Stimulated activated CD4-positive, alpha-beta T cell treated with anti-CD3 and anti-CD28 coated beads, Interleukin-1b, Interleukin-23, amount 100 ng/mL, for 24 hours (primary cell): Measurements from ENCODE around the gene COL5A1.

Experiments
- DNase-seq, 4 experiments: peaks; one replicate each; pipeline ENCODE4 v3.0.0-alpha.2; 2020; ENCODE audit warnings: low read depth in 4 of 4, low spot score in 1 of 4

The COL5A1 gene

DNA sequence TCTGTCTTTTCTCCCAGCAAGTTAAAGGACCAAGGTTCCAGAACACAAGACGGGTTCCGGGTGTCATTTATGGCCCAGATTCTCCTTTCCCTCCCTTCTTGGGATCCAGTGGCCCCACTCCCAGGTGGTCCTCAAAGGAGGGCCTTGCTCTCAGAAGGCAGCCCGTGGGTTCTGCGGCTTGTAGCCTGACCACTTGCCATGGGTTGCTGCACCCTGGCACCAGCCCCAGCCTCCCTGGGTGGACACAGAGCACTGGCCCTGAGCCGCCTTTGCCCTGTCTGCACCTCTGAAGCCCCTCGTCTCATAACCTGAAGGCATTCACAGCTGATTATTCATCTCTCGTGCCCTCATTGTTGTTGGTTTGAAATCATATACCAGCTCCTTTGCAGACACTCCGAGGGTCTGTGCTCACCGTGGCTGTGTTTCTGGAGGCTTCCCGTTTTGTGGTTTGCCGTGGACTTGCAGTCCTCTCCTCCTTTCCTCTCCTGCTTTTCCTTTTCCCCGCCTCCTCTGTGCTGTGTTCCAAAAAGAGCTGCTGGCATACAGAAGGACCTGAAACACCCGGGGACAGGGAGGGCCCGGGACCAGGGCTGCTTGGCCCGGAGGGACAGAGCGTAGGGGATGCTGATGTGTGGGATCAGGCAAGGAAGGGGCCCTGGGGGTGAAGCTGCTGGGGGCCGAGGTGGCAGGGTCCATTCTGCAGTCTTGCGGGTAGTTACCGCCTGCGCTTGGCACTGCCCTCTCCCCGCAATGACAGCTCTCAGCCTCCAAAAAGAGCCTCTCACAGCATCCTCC is 189.5 kb downstream of the COL5A1 start:
- no peak for DNase-seq

GRCh38 chr9:134832471-134832870 is 190.9 kb downstream of the COL5A1 start:
- no peak for DNase-seq

GRCh38 chr9:134833294-134833880 is 191.8 kb downstream of the COL5A1 start:
- no peak for DNase-seq

DNA sequence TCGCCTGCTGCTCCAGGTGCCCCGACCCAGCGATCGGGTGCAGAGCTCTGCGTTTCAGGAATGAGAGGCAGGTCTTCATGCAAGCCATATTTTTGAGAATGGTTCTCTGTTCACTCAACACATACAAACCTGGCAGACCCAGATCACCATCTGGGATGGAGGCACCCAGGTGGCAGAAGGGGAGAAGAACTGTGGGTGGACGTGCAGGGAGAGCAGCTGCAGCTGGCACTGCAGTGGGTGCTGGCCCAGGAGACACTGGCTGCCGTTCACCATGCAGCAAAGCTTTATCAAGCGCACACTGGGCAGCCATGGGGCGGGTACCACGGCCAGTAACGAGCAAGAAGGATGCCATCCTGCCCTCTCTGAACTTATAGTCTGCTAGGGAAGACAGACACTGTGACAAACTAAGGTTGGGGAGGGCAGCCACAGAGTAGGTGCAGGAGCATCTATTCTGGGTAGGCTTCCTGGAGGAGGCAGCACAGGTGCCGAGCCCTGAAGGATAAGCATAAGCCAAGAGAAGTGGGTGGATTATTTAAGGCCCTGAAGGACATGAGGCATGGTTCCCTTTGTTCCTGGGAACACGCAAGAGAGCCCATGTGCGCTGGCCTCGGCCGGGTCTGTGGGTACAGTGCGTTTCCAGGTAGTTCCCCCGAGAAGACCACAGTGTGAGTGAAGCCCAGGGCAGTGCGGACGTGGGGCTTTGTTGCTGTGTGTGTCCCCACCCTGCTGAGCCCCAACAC is 192.8 kb downstream of the COL5A1 start:
- no peak for DNase-seq

DNA sequence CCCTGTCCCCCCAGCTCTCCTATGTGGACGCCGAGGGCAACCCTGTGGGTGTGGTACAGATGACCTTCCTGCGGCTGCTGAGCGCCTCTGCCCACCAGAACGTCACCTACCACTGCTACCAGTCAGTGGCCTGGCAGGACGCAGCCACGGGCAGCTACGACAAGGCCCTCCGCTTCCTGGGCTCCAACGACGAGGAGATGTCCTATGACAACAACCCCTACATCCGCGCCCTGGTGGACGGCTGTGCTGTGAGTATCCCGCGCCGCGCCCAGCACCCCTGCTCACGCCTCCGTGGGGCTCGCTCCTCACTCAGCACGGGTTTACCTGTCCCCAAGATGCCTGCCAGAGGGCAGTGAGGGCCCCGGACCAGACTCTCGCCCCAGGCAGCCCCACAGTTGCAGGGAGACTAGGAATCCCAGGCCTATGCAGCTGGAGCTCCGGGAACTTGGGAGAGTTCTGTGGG is 193.4 kb downstream of the COL5A1 start:
- no peak for DNase-seq

DNA sequence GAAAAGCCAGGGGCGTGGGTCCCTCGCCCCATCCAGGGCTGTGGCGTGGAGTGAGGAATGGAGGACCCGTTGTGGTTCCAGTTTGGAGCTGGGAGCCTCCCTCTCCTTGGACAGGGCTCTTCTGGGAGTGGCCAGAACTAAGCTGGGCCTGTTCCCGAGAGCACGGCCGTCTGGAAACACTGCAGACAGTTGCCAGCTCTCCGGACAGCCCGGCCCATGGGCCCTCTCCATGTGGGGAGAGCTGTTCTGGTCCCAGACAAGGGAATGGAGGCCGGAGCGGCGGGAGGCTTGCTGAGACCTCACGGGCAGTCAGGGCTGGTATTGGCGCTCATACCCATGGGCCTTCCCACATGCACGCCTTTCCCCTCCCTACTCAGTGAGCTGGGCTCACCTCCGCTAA is 193.8 kb downstream of the COL5A1 start:
- DNase-seq, result no peak

GRCh38 chr9:134835987-134836386 is 194.4 kb downstream of the COL5A1 start:
- no peak for DNase-seq

GRCh38 chr9:134836406-134836970 is 194.9 kb downstream of the COL5A1 start:
- no peak for DNase-seq

GRCh38 chr9:134837529-134837928 is 195.9 kb downstream of the COL5A1 start:
- DNase-seq, result no peak

- DNase-seq, result no peak
Measured at GRCh38 chr9:134838651-134839454, 197.2 kb downstream of the COL5A1 start.

- no peak for DNase-seq
Measured at GRCh38 chr9:134839455-134840125, 198.0 kb downstream of the COL5A1 start.

DNA sequence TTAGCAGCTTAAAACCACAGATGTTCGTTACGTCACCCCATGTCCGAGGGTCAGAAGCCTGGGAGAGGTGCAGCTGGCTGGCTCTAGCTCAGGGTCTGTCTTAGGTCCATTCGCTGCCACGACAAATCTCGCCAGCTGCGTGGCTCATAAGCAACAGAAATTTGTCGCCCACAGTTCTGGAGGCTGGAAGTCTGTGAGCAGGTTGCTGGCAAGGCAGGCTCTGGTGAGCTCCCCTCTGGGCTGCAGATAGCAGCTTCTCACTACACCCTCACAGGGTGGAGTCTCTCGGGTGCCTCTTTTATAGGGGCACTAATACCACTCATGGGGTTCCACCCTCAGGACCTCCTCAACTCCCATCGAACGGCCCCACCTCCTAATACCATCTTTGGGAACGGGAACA is 198.9 kb downstream of the COL5A1 start:
- no peak for DNase-seq

DNA sequence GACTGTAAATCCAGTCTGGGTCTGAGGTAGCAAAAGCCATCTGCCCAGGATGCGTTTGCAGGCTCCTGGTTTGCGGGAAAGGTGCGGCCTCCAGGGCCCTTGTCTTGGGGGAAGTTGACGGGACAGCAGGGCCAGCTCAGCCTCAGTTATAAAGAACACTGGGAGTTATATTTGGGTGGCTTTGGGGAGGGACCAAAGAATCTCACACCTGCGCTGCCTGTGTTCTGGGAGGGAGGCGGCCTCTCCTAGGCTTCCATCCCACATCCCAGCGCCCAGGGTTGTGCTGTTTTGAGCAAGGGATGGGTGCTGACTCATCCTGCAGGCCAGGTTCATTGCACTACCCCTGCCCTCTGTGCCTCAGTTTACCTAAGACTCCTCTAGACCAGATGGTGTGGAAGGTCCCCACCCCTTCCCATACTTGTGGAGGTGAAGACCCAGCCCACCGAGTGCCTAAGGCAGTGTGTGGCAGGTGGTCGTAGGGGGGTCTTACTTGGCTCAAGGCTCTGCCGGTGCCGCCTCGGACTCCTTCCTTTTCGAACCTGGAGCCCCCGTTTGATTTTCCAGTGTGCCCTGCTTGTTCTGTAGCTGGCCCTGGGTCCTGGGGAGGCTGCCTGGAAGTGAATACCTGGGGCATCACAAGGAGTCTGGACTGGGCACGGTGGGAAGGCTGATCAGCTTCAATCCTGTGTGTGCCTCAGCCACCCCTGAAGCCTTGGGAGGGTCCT is 199.7 kb downstream of the COL5A1 start:
- no peak for DNase-seq

- DNase-seq, result no peak
Measured at GRCh38 chr9:134842321-134842720, 200.7 kb downstream of the COL5A1 start.

GRCh38 chr9:134843740-134844139 is 202.1 kb downstream of the COL5A1 start:
- no peak for DNase-seq

GRCh38 chr9:134844821-134845220 is 203.2 kb downstream of the COL5A1 start:
- DNase-seq, result no peak

DNA sequence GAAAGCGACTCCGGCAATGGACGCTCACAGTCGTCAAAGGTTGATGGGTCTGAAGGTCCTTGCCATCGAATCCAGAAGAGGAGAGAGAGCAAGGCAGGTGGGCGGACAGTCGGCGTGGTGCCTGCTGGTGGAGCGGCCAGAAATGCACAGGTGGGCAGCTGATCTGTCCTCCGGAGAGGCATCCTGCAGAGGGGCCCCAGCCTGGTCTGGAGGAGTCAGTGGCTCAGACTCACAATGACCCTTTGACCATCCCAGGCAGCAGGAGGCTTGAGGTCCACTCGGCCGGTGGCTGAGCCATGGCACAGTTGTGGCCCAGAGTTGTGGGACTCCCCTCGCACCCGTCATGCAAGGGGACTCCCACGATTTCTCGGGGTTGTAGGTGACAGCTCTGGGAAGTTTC is 204.6 kb downstream of the COL5A1 start:
- DNase-seq, result no peak

GRCh38 chr9:134846699-134847098 is 205.1 kb downstream of the COL5A1 start:
- no peak for DNase-seq

GRCh38 chr9:134847138-134847537 is 205.5 kb downstream of the COL5A1 start:
- DNase-seq, result no peak
